ENCODE data around the gene ZC3H18.

Gene ZC3H18

DNA sequence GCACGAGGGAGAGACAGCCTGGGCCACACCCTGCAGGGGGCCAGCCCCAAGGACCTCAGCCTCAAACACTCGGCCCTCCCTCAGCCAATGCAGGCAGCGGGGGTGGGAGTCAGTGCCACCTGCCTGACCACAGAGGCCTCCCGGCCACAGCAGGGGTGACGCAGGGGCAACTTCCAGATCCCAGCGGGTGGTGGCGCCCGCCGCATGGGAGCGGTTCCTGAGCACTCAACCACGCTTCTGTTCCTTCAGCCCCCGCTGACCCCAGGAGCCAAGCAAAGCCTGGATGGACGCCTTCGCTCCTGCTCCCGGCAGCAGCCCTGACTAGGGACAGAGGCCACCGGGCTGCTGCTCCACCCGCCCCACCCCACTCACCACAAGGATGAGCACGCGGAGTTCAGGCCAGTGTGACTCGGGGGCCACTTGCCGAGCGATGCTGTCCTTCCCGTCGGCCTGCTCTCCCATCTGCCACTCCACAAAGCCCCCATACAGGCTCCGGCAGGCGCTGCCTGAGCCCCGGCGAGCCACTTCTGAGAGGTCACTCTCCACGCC, 85.6 kb downstream of the ZC3H18 start:
- no peak overlapping the region for H3K4me3 Mint-ChIP-seq
- no peak overlapping the region for H3K27ac Mint-ChIP-seq

GRCh38 chr16:88656291-88656980, 86.2 kb downstream of the ZC3H18 start:
- TF ChIP-seq, protein P1, sequence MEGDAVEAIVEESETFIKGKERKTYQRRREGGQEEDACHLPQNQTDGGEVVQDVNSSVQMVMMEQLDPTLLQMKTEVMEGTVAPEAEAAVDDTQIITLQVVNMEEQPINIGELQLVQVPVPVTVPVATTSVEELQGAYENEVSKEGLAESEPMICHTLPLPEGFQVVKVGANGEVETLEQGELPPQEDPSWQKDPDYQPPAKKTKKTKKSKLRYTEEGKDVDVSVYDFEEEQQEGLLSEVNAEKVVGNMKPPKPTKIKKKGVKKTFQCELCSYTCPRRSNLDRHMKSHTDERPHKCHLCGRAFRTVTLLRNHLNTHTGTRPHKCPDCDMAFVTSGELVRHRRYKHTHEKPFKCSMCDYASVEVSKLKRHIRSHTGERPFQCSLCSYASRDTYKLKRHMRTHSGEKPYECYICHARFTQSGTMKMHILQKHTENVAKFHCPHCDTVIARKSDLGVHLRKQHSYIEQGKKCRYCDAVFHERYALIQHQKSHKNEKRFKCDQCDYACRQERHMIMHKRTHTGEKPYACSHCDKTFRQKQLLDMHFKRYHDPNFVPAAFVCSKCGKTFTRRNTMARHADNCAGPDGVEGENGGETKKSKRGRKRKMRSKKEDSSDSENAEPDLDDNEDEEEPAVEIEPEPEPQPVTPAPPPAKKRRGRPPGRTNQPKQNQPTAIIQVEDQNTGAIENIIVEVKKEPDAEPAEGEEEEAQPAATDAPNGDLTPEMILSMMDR (IDR thresholded peaks at IDR 0.05) = no peak
- Mint-ChIP-seq H3K27ac (no peak overlapping the region), H3K36me3 (ENCODE audit: low read depth) (no peaks in the 10 kb centered on the region), H3K9me3 (no peaks in the 10 kb centered on the region), H3K27me3 (ENCODE audit: low read depth, poor library complexity) (peaks cover 2% of the 10 kb centered on the region), H3K4me3 (no peak overlapping the region), H3K4me1 (peaks cover 8% of the 10 kb centered on the region)
- DNase-seq = no peak

More for the DNA sequence above, 85.6 kb downstream of the ZC3H18 start:
- Mint-ChIP-seq H3K9me3 (no peaks in the 10 kb centered on the region), H3K27me3 (ENCODE audit: low read depth, poor library complexity) (peaks cover 2% of the 10 kb centered on the region), H3K36me3 (ENCODE audit: low read depth) (no peaks in the 10 kb centered on the region), H3K4me1 (peaks cover 6% of the 10 kb centered on the region)
- no peak for DNase-seq
- TF ChIP-seq, protein P1 (IDR thresholded peaks at IDR 0.05) = no peak

- H3K4me3 Mint-ChIP-seq = no peak overlapping the region
- peaks cover 14% of the 10 kb centered on the region for H3K4me1 Mint-ChIP-seq
- H3K36me3 Mint-ChIP-seq (ENCODE audit: low read depth) = no peaks in the 10 kb centered on the region
- DNase-seq = no peak
- H3K27ac Mint-ChIP-seq = no peak overlapping the region
- peaks cover 2% of the 10 kb centered on the region for H3K27me3 Mint-ChIP-seq (ENCODE audit: low read depth, poor library complexity)
- TF ChIP-seq, protein P1 (IDR thresholded peaks at IDR 0.05) = no peak
- H3K9me3 Mint-ChIP-seq = no peaks in the 10 kb centered on the region
These were observed 87.2 kb downstream of the ZC3H18 start for GRCh38 chr16:88657371-88657770.

- no peaks in the 10 kb centered on the region for H3K36me3 Mint-ChIP-seq (ENCODE audit: low read depth)
- H3K4me1 Mint-ChIP-seq = peaks cover 14% of the 10 kb centered on the region
- no peak for DNase-seq
- TF ChIP-seq, protein P1 (IDR thresholded peaks at IDR 0.05) = no peak
- H3K9me3 Mint-ChIP-seq = no peaks in the 10 kb centered on the region
- H3K27me3 Mint-ChIP-seq (ENCODE audit: low read depth, poor library complexity) = peaks cover 2% of the 10 kb centered on the region
- H3K4me3 Mint-ChIP-seq = no peak overlapping the region
- H3K27ac Mint-ChIP-seq = no peak overlapping the region
These were observed 88.5 kb downstream of the ZC3H18 start for GRCh38 chr16:88658714-88659113.

GRCh38 chr16:88659160-88659559, 89.0 kb downstream of the ZC3H18 start:
- Mint-ChIP-seq H3K36me3 (ENCODE audit: low read depth) (no peaks in the 10 kb centered on the region), H3K27me3 (ENCODE audit: low read depth, poor library complexity) (peaks cover 2% of the 10 kb centered on the region), H3K4me3 (no peak overlapping the region), H3K4me1 (peaks cover 14% of the 10 kb centered on the region), H3K9me3 (no peaks in the 10 kb centered on the region), H3K27ac (no peak overlapping the region)
- DNase-seq = no peak
- TF ChIP-seq, protein P1 (IDR thresholded peaks at IDR 0.05) = no peak

DNA sequence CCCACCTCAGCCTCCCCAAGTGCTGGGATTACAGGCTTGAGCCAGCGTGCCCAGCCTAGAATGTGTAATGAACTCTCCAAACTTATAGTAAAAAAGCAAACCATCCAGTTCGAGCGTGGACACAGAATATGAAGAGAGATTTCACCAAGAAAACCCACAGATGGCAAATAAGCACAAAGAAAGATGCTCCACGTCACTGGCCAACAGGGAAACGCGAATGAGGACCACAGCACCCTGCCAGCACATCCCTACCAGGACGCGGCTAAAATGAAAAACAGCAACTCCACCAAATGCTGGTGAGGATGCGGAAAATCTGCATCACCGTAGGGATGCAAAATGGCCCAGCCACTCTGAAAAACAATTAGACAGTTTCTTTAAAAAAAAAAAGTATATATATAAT, 91.3 kb downstream of the ZC3H18 start:
- Mint-ChIP-seq H3K4me1 (peaks cover 19% of the 10 kb centered on the region), H3K27me3 (ENCODE audit: low read depth, poor library complexity) (no peaks in the 10 kb centered on the region), H3K36me3 (ENCODE audit: low read depth) (peaks cover 6% of the 10 kb centered on the region), H3K9me3 (no peaks in the 10 kb centered on the region), H3K4me3 (peak overlapping the region; percentile 88), H3K27ac (no peak overlapping the region)
- no peak for DNase-seq
- TF ChIP-seq, protein P1 (IDR thresholded peaks at IDR 0.05) = no peak

All from nephron progenitor cell (in vitro differentiated cells).